ENCODE data around the gene MAGEA4. TPM values are rescaled to one million over a fixed set of nuclear protein-coding genes. Genes with fewer than 3 reads are reported as not detected.

The MAGEA4 gene
- total and polyA plus RNA-seq, 10 of the 15 experiments (the other 5 are each of a cell fraction or from before 2014, with no cell fraction given) = not detected

- in situ Hi-C loops (cut with MboI) (no loop called here), intact Hi-C loops (cut with micrococcal nuclease; ENCODE audit: unreplicated experiment) (no loop called here)
- WGBS (ENCODE audit: insufficient coverage, insufficient replicate concordance, low lambda C conversion rate, missing lambda C conversion rate) = 54% methylated on average over 8 of the region's 8 CpGs
- CTCF ChIA-PET = no interaction called here
- FAIRE-seq (no peak), ATAC-seq (no peak), DNase-seq (ENCODE audit: low read depth, low spot score) (no peak)
- Histone ChIP-seq H3K79me2 (ENCODE audit: control insufficient read depth, insufficient read depth, low read length) (no peaks in the 10 kb centered on the region), H3K4me3 (no peak overlapping the region), H3K9ac (ENCODE audit: control insufficient read depth, insufficient read depth, low read length) (no peak overlapping the region), H4K20me1 (ENCODE audit: control insufficient read depth, insufficient read depth) (no peaks in the 10 kb centered on the region), H3K27ac (ENCODE audit: control insufficient read depth, insufficient read depth) (no peak overlapping the region), H3K27me3 (replicated peaks in 1 of 2; ENCODE audit: control insufficient read depth in 2 of 2, insufficient read depth in 2 of 2, low read length in 1 of 2) (no peaks in the 10 kb centered on the region), H3K36me3 (ENCODE audit: control insufficient read depth in 2 of 2, insufficient read depth in 2 of 2, low read length in 1 of 2) (no peaks in the 10 kb centered on the region), H3K9me3 (replicated peaks; ENCODE audit: control insufficient read depth, insufficient read depth, low read length) (no peaks in the 10 kb centered on the region), H3K4me1 (ENCODE audit: control insufficient read depth, insufficient read depth, low read length) (no peaks in the 10 kb centered on the region), H2AFZ (ENCODE audit: control insufficient read depth, low read depth, low read length) (no peak overlapping the region), H3K4me2 (ENCODE audit: control insufficient read depth, insufficient read depth) (no peak overlapping the region)
- no peak for TF ChIP-seq EP300 (IDR thresholded peaks at IDR 0.05; ENCODE audit: borderline replicate concordance in 1 of 2, control insufficient read depth in 1 of 2, low read depth in 2 of 2, low read length in 2 of 2)
- no peak for TF ChIP-seq ELK1 (IDR thresholded peaks at IDR 0.05; ENCODE audit: low read depth, low read length)
- no peak for TF ChIP-seq RBBP5 (conservative IDR thresholded peaks at IDR 0.05)
- no peak for TF ChIP-seq ZNF622 (IDR thresholded peaks at IDR 0.05)
- no peak for TF ChIP-seq EED (IDR thresholded peaks at IDR 0.05; ENCODE audit: low read depth)
- TF ChIP-seq HSF1 (IDR thresholded peaks at IDR 0.05; ENCODE audit: low read depth, low read length) = no peak
- no peak for TF ChIP-seq MEF2A (IDR thresholded peaks at IDR 0.05; ENCODE audit: insufficient read depth, low read depth, low read length)
- no peak for TF ChIP-seq NFXL1 (IDR thresholded peaks at IDR 0.05; ENCODE audit: borderline replicate concordance)
- no peak for TF ChIP-seq RCOR1 (conservative IDR thresholded peaks at IDR 0.05; ENCODE audit: low read depth, low read length)
- TF ChIP-seq NR2C1 (IDR thresholded peaks at IDR 0.05) = no peak
- no peak for TF ChIP-seq SREBF2 (IDR thresholded peaks at IDR 0.05; ENCODE audit: low read length)
- no peak for TF ChIP-seq IKZF1 (conservative IDR thresholded peaks at IDR 0.05)
- TF ChIP-seq JUNB (IDR thresholded peaks at IDR 0.05) = no peak
- TF ChIP-seq JUND (IDR thresholded peaks at IDR 0.05; ENCODE audit: low read depth, low read length) = no peak
- TF ChIP-seq ASH2L (IDR thresholded peaks at IDR 0.05; ENCODE audit: borderline replicate concordance, low read depth) = no peak
- no peak for TF ChIP-seq WRNIP1 (IDR thresholded peaks at IDR 0.05; ENCODE audit: borderline replicate concordance, low read depth, low read length)
- SMC1A ChIA-PET (ENCODE audit: uncharacterized antibody, unreplicated experiment) = no interaction called here
- BruUV-seq (replicated peaks) = no TSS peak
- RAD21 ChIA-PET (ENCODE audit: unreplicated experiment) = no interaction called here
- POLR2A ChIA-PET = no interaction called here
These were observed 34.1 kb upstream of the MAGEA4 start for GRCh38 chrX:151878574-151878973.
